ENCODE data around the gene FRS3. TPM values are rescaled to one million over a fixed set of nuclear protein-coding genes. Genes with fewer than 3 reads are reported as not detected.

The FRS3 gene
- total and polyA plus RNA-seq, 2 of the 8 experiments (the other 6 are each of a cell fraction or from before 2014, with no cell fraction given), result 3.4 to 4.4 TPM

DNA sequence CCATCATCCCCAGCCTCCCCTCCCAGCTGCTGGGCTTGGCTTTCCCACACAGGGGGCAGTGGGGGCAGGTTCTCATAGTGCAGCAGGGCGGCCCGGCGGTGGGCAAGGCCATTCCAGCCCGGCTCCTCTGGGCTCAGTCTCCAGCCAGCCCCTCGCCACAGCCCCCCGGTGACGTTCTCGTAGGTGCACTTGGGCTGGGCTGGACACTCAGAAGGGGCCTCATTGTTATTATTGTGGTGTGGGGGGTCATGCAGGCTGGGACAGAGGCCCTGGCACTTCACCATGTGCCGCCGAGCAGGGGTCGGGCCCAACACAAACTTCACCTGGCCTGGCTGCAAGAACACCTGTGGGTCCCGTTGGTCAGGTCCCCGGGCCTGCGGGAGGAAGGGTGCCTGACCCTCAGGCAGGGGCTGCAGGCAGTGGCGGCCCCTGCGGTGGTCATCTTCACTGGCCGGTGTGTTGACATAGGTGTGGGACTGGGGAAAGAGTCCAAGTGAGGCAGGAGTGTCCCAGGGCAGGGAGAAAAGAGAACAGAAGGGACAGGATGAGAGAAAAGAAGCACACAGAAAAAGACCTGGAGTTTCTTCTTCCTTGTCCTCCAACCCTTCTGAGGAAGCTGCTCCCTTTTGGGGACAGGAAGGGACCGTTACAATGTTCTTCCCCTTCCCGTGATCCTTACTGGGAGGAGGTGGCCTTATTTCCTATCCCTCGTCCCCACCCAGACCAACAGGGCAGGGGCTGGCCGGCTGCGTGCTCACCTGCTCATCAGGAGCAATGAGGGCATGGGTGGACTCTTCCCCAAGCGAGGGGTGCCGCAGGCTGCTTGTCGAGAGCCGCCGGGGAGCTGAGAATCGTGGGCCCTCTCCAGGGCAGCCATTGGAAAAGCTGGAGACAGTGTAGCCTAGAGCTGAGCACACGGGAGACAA lies 8.4 kb downstream of the FRS3 start (continued):
- TF ChIP-seq CTBP2 (IDR thresholded peaks at IDR 0.05; ENCODE audit: borderline replicate concordance, insufficient read depth, insufficient read length, low read length) (no peak), NANOG (IDR thresholded peaks at IDR 0.05; ENCODE audit: insufficient read depth, low read depth, low read length, poor library complexity, severe bottlenecking) (no peak), MAFK (IDR thresholded peaks at IDR 0.05; ENCODE audit: low read depth, low read length) (no peak)
